Measurements from ENCODE around the gene GATD1.

GATD1 gene

GRCh38 chr11:725624-726202, 51.6 kb downstream of the GATD1 start:
- Histone ChIP-seq H3K9ac (ENCODE audit: insufficient read length, low read depth) (no peak overlapping the region), H3K9me3 (ENCODE audit: insufficient read depth, low read length) (no peaks in the 10 kb centered on the region), H3K27me3 (ENCODE audit: insufficient read depth, insufficient read length) (peaks cover 7% of the 10 kb centered on the region), H3K4me3 (ENCODE audit: insufficient read length, low read depth) (no peak overlapping the region), H3K36me3 (ENCODE audit: insufficient read depth, insufficient read length, low read length) (peaks cover 40% of the 10 kb centered on the region), H3K4me1 (ENCODE audit: insufficient read depth, insufficient read length) (peaks cover 17% of the 10 kb centered on the region)
- no peak for DNase-seq (ENCODE audit: low read depth, low spot score)
- no peak for TF ChIP-seq SUZ12 (IDR thresholded peaks at IDR 0.05; ENCODE audit: extremely low read depth, insufficient read depth, insufficient read length)
- no peak for TF ChIP-seq ZNF274 (IDR thresholded peaks at IDR 0.05; ENCODE audit: low read depth, low read length)
- TF ChIP-seq YY1 (IDR thresholded peaks at IDR 0.05; ENCODE audit: insufficient read depth, insufficient read length) = no peak

DNA sequence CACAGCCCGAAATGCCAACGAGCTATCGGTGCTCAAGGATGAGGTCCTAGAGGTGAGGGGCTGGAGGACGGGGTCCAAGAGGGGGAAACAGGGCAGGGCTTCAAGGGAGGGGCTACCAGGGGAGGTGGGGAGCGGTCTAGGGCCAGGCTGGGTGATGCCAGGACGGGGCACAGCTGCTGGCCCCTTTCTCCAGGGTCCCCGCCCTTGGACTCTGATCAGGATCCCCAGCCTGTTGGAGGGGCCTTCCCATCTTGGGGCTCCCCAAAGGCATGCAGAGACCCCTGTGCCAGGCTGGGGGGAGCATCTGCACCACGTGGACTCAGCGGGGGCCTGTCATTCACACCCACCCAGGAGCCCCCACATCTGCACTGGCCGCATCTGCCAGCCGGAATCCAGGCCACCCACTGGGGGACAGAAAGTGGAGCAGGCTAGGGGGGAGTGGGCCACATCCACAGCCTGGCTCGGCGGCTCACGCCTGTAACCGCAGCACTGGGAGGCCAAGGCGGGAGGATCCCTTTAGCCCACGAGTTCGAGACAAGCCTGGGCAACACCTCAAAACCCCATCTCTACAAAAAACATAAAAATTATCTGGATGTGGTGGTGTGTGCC, 52.4 kb downstream of the GATD1 start:
- Histone ChIP-seq H3K27me3 (ENCODE audit: insufficient read depth, insufficient read length) (peaks cover 12% of the 10 kb centered on the region), H3K4me1 (ENCODE audit: insufficient read depth, insufficient read length) (peaks cover 22% of the 10 kb centered on the region), H3K36me3 (ENCODE audit: insufficient read depth, insufficient read length, low read length) (peaks cover 44% of the 10 kb centered on the region), H3K4me3 (ENCODE audit: insufficient read length, low read depth) (no peak overlapping the region), H3K9me3 (ENCODE audit: insufficient read depth, low read length) (no peaks in the 10 kb centered on the region), H3K9ac (ENCODE audit: insufficient read length, low read depth) (no peak overlapping the region)
- TF ChIP-seq ZNF274 (IDR thresholded peaks at IDR 0.05; ENCODE audit: low read depth, low read length) (no peak), YY1 (IDR thresholded peaks at IDR 0.05; ENCODE audit: insufficient read depth, insufficient read length) (no peak), SUZ12 (IDR thresholded peaks at IDR 0.05; ENCODE audit: extremely low read depth, insufficient read depth, insufficient read length) (no peak)
- DNase-seq (ENCODE audit: low read depth, low spot score) = no peak

GRCh38 chr11:724049-724777, 53.1 kb downstream of the GATD1 start:
- Histone ChIP-seq H3K27me3 (ENCODE audit: insufficient read depth, insufficient read length) (peaks cover 19% of the 10 kb centered on the region), H3K36me3 (ENCODE audit: insufficient read depth, insufficient read length, low read length) (peaks cover 49% of the 10 kb centered on the region), H3K9me3 (ENCODE audit: insufficient read depth, low read length) (no peaks in the 10 kb centered on the region), H3K9ac (ENCODE audit: insufficient read length, low read depth) (no peak overlapping the region), H3K4me3 (ENCODE audit: insufficient read length, low read depth) (no peak overlapping the region), H3K4me1 (ENCODE audit: insufficient read depth, insufficient read length) (peaks cover 27% of the 10 kb centered on the region)
- DNase-seq (ENCODE audit: low read depth, low spot score) = no peak
- no peak for TF ChIP-seq YY1 (IDR thresholded peaks at IDR 0.05; ENCODE audit: insufficient read depth, insufficient read length)
- TF ChIP-seq SUZ12 (IDR thresholded peaks at IDR 0.05; ENCODE audit: extremely low read depth, insufficient read depth, insufficient read length) = no peak
- no peak for TF ChIP-seq ZNF274 (IDR thresholded peaks at IDR 0.05; ENCODE audit: low read depth, low read length)

- H3K9me3 ChIP-seq (ENCODE audit: insufficient read depth, low read length) = no peaks in the 10 kb centered on the region
- TF ChIP-seq YY1 (IDR thresholded peaks at IDR 0.05; ENCODE audit: insufficient read depth, insufficient read length) = no peak
- TF ChIP-seq ZNF274 (IDR thresholded peaks at IDR 0.05; ENCODE audit: low read depth, low read length) = no peak
- no peak for TF ChIP-seq SUZ12 (IDR thresholded peaks at IDR 0.05; ENCODE audit: extremely low read depth, insufficient read depth, insufficient read length)
- peaks cover 20% of the 10 kb centered on the region for H3K27me3 ChIP-seq (ENCODE audit: insufficient read depth, insufficient read length)
- peaks cover 49% of the 10 kb centered on the region for H3K36me3 ChIP-seq (ENCODE audit: insufficient read depth, insufficient read length, low read length)
- H3K4me3 ChIP-seq (ENCODE audit: insufficient read length, low read depth) = no peak overlapping the region
- no peak overlapping the region for H3K9ac ChIP-seq (ENCODE audit: insufficient read length, low read depth)
- H3K4me1 ChIP-seq (ENCODE audit: insufficient read depth, insufficient read length) = peaks cover 25% of the 10 kb centered on the region
- DNase-seq (ENCODE audit: low read depth, low spot score) = no peak
These were observed 54.0 kb downstream of the GATD1 start for GRCh38 chr11:723120-723883.

- no peak overlapping the region for H3K9ac ChIP-seq (ENCODE audit: insufficient read length, low read depth)
- no peak for DNase-seq (ENCODE audit: low read depth, low spot score)
- peaks cover 20% of the 10 kb centered on the region for H3K27me3 ChIP-seq (ENCODE audit: insufficient read depth, insufficient read length)
- H3K4me3 ChIP-seq (ENCODE audit: insufficient read length, low read depth) = no peak overlapping the region
- H3K36me3 ChIP-seq (ENCODE audit: insufficient read depth, insufficient read length, low read length) = peaks cover 46% of the 10 kb centered on the region
- H3K9me3 ChIP-seq (ENCODE audit: insufficient read depth, low read length) = no peaks in the 10 kb centered on the region
- no peak for TF ChIP-seq YY1 (IDR thresholded peaks at IDR 0.05; ENCODE audit: insufficient read depth, insufficient read length)
- no peak for TF ChIP-seq SUZ12 (IDR thresholded peaks at IDR 0.05; ENCODE audit: extremely low read depth, insufficient read depth, insufficient read length)
- no peak for TF ChIP-seq ZNF274 (IDR thresholded peaks at IDR 0.05; ENCODE audit: low read depth, low read length)
- peaks cover 17% of the 10 kb centered on the region for H3K4me1 ChIP-seq (ENCODE audit: insufficient read depth, insufficient read length)
These were observed 54.9 kb downstream of the GATD1 start for GRCh38 chr11:722346-722811.

DNA sequence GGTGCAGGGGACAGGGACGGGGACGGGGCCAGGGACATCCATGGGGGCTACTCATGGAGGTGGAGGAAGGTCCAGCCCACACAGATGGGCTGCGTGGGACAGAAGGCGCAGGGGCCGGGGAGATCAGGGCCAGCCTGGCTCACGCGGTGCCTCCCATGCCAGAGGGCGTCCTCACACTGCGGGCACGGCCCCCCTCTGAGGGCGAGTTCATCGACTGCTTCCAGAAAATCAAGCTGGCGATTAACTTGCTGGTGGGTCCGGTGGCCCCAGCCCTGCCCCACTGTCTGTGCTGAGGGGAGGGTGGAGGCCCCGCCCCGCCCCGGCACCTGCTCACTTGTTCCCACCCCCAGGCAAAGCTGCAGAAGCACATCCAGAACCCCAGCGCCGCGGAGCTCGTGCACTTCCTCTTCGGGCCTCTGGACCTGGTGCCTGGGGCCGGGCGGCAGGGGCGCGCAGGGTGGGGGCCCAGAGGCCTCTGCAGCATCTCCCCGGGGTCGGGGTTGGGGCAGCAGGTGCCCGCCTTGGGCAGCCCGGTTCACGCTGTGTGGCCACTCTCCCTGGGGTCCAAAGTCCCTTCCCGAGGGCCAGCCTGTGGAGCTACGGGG, 55.4 kb downstream of the GATD1 start:
- Histone ChIP-seq H3K27me3 (ENCODE audit: insufficient read depth, insufficient read length) (peaks cover 17% of the 10 kb centered on the region), H3K4me1 (ENCODE audit: insufficient read depth, insufficient read length) (peaks cover 17% of the 10 kb centered on the region), H3K9ac (ENCODE audit: insufficient read length, low read depth) (no peak overlapping the region), H3K4me3 (ENCODE audit: insufficient read length, low read depth) (no peak overlapping the region), H3K9me3 (ENCODE audit: insufficient read depth, low read length) (no peaks in the 10 kb centered on the region), H3K36me3 (ENCODE audit: insufficient read depth, insufficient read length, low read length) (peaks cover 43% of the 10 kb centered on the region)
- no peak for DNase-seq (ENCODE audit: low read depth, low spot score)
- TF ChIP-seq SUZ12 (IDR thresholded peaks at IDR 0.05; ENCODE audit: extremely low read depth, insufficient read depth, insufficient read length) (no peak), ZNF274 (IDR thresholded peaks at IDR 0.05; ENCODE audit: low read depth, low read length) (no peak), YY1 (IDR thresholded peaks at IDR 0.05; ENCODE audit: insufficient read depth, insufficient read length) (no peak)

All from NT2/D1 (cell line).